H7 (cell line): ENCODE results near the gene SYNGR3. TPM values are rescaled to one million over a fixed set of nuclear protein-coding genes. Genes with fewer than 3 reads are reported as not detected.
"Not testable (repeated sequence)": the region's sequence is repeated elsewhere in the genome, so short reads cannot be mapped to it uniquely, and the experiment has no call there.

Experiments
- DNase-seq: peaks from one replicate; pipeline ENCODE4 v3.0.0; 2012
- H3K27me3 ChIP-seq: 2 replicates; pipeline ENCODE4 v1.6.0; 2011; ENCODE audit warnings: mild to moderate bottlenecking, low read length; ENCODE audit not compliant: control insufficient read depth, insufficient read depth
- H3K36me3 ChIP-seq: replicated peaks from 2 replicates; pipeline ENCODE4 v1.5.1; 2011; ENCODE audit warnings: low read length; ENCODE audit not compliant: control insufficient read depth, insufficient read depth
- H3K4me3 ChIP-seq: 2 replicates; pipeline ENCODE4 v1.5.1; 2011; ENCODE audit warnings: low read depth, mild to moderate bottlenecking, control low read depth, low read length, moderate library complexity; ENCODE audit not compliant: insufficient read depth
- total RNA-seq: library from RNA; depleted of rRNA; stranded (reverse); fragments of >200 nt; shearing (Covaris generic); gene quantifications from 2 replicates; pipeline ENCODE4 v1.2.3, GENCODE V29; 2014

Gene SYNGR3
- total RNA-seq, 1 experiment from 2014 or later = 38.6 TPM

- DNase-seq = no peak
- H3K4me3 ChIP-seq = no peak overlapping the region
- H3K27me3 ChIP-seq = no peaks in the 10 kb centered on the region
- H3K36me3 ChIP-seq = peaks cover 17% of the 10 kb centered on the region
Observed at GRCh38 chr16:2003231-2003826, 13.6 kb downstream of the SYNGR3 start.

DNA sequence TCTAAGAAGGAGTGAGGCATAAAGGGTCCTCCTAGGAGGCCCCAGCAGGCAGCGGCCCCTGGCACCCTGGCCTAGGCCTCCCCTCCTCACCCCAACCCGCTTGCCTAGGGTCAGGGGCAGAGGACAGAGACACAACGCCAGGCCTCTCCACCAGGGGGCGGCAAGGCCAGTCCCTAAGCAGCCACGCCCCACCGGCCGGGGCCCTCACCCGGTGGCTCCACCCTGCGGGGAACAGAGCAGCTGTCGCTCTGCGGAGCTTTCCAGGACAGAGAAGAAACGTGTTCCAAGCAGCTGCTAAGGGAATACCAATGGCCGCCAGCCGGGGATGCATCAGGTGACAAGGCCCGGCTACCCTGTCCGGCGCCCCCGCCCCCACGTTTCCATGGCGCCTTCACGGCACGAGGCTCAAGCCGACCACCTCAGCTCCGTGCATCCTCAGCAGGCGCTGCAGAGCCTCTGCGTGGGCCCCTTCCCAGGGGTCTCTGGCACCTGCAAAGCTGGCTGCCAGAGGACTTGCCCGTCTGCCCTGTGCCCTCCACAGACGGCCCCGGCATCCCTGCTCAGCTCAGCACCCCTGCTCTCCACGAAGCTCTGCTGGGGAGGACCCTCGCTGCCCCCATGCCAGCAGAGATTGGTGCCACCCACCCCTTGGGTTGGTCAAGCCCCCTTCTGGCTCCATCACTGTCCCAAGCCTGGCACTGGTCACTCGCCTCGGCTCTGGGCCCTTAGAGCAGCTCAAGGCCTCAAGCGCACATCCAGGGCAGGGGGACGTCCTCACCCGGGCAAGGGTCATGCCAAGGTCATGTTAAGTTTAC is 14.3 kb downstream of the SYNGR3 start:
- Histone ChIP-seq H3K36me3 (peaks cover 15% of the 10 kb centered on the region), H3K4me3 (no peak overlapping the region), H3K27me3 (no peaks in the 10 kb centered on the region)
- DNase-seq = peak; percentile 99

DNA sequence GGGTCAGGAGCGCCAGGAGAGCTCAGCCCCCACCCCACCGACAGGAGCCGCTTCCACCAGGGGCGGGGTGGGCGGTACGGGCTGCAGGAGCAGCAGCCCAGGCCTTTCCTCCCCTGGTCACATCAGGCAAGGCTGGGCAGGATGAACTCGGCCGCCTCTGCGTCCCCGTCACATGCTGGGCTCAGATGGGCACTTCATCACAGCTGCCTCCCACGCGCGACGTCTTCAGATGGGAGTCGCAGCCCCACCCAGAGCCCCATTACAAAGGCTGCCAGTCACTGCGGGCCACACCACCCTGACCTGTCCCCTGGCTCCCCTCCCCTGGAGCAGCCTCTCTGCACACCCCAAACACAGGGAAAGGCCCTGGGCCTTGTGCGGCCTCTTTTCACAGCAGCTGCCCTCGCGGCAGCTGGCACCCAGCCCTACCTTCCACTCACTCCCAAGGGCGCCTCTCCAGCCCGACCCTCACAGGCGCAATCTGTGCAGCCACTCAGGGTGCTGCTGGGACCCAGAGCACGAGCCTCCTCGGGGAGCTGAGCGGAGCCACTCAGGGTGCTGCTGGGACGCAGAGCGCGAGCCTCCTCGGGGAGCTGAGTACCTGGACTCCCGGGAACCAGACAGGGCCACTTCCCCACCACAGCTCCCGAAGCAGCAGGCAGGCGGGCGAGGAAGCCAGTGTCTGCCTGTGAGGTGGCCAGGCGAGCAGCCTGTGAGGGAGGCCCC is 15.2 kb downstream of the SYNGR3 start:
- Histone ChIP-seq H3K27me3 (no peaks in the 10 kb centered on the region), H3K36me3 (peaks cover 15% of the 10 kb centered on the region), H3K4me3 (no peak overlapping the region)
- no peak for DNase-seq

GRCh38 chr16:2005646-2006045 is 15.9 kb downstream of the SYNGR3 start:
- DNase-seq = peak; percentile 79

DNA sequence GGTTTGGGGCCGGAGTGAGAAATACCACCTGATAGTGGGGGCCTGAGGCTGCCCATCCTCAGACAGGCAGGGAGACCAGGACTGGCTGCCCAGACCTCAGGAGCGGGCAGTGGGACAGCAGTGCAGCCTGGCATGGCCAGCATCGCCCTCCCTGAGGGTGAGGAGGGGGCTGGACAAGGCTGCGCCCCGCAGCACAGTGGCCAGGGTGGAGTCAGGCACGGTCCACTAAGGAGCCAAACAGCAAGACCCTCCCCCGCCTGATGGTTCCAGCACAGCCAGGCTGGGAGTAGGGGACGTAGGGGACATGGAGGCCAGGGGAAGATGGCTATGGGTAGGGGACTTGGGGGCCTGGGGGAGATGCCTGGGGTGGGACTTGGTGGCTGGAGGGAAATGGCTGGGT is 16.5 kb downstream of the SYNGR3 start:
- Histone ChIP-seq H3K27me3 (no peaks in the 10 kb centered on the region), H3K4me3 (no peak overlapping the region), H3K36me3 (peaks cover 10% of the 10 kb centered on the region)
- no peak for DNase-seq

More at GRCh38 chr16:2005646-2006045, 15.9 kb downstream of the SYNGR3 start:
- H3K27me3 ChIP-seq = no peaks in the 10 kb centered on the region
- H3K36me3 ChIP-seq = peaks cover 13% of the 10 kb centered on the region
- H3K4me3 ChIP-seq = no peak overlapping the region

DNA sequence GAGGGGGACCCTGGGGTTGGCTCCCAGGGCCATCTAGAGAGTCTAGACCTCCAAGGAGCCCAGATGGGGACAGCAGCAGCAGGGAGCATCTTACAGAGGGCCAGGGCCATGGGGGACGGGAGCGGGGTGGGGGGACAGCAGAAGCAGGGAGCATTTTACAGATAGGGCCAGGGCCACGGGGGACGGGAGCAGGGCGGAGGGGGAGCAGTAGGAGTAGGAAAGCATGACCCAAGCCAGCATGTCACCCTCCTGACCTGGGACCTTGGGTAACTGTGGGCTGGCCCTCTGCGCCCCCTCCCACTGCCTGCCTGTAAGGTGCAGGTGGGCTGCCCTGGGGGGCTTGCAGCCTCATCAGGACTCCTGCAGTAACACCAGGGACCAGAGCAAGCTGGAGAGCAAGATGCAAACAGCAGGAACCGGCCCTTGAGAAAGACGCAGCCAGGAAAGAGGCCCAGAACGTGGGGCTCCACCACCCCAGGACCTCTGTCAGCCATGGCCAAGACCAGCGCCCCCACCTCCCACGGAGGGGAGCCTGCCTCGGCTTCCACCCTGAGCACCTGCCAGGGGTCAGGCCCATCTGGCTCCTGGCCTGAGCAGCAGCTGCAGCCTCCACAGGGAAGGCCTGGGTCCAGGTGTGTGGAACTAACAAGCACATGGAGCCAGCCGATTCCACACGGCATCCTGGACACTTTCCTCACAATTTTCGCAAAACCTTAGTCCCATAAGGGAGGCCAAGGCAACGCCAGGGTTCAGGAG is 17.5 kb downstream of the SYNGR3 start:
- Histone ChIP-seq H3K4me3 (no peak overlapping the region), H3K36me3 (peaks cover 4% of the 10 kb centered on the region), H3K27me3 (no peaks in the 10 kb centered on the region)
- no peak for DNase-seq

GRCh38 chr16:2008009-2008526 is 18.3 kb downstream of the SYNGR3 start:
- peaks cover 4% of the 10 kb centered on the region for H3K36me3 ChIP-seq
- H3K4me3 ChIP-seq = no peak overlapping the region
- no peaks in the 10 kb centered on the region for H3K27me3 ChIP-seq
- no peak for DNase-seq

DNA sequence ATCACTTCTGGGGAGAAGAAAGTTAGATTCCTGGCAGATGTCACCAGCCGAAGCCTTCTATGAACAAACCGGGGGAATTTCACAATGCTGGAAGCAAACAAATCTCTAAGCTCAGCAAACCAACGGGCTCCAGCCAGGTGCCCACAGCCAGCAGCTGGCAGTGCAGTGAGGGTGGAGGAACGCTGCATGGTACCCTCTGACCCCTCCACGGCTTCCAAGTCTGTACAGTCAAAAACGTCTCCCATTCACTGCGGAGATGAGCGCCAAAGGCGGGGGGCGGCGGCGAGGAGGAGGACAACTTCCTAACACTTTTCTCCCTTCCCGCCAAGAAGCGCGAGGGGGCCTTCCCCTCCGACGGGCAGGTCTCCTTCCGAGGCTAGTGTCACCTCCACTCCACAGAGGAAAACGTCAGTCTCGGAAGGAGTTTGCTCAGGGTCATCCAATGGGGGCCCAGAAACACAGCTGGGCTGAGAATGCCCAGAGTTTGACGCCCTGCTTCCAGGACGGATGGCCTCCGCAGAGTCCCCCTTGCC is 18.9 kb downstream of the SYNGR3 start:
- Histone ChIP-seq H3K36me3 (0 out of 2 replicates have a peak, but pooled peaks cover 1% of the 10 kb centered on the region), H3K27me3 (no peaks in the 10 kb centered on the region), H3K4me3 (peak overlapping the region; percentile 76)
- peak; percentile 82 for DNase-seq

DNA sequence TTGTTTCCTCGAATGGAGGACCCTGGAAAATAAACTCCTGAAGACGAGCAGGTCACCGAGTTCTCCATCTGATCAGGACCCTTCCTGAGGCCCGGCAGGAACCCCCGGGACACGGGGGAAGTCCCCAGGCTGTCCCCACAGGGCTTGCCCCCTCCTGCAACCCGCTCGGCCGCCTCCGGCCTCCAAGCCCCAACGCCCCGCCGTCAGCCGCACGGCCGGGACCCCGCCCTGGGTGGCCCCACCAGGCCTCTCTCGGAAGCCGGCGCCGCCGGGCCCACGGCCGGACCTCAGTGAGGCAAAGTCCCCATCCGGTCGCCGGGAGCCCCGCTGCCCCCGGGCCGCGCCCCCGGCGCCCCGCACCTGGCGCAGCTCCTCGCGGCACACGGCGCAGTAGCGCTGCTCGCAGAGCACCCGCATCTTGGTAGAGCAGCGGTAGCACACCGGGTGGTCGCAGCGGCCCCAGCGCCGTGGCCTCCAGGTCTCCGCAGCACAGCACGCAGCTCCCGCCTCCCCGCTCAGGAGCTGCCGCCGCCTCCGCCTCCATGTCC is 19.5 kb downstream of the SYNGR3 start:
- Histone ChIP-seq H3K36me3 (0 out of 2 replicates have a peak, but pooled peaks cover 1% of the 10 kb centered on the region), H3K27me3 (no peaks in the 10 kb centered on the region), H3K4me3 (peak overlapping the region; percentile 76)
- DNase-seq = no peak

- DNase-seq = peak; percentile 99
- H3K4me3 ChIP-seq = peak within 1 kb of the TSS; percentile 76
- H3K36me3 ChIP-seq = 0 out of 2 replicates have a peak, but pooled peaks cover 1% of the 10 kb centered on the region
- H3K27me3 ChIP-seq = no peaks in the 10 kb centered on the region
Observed at GRCh38 chr16:2009791-2010510, 20.2 kb downstream of the SYNGR3 start, which contains the start of gene ZNF598. Gene ZNF598, minus strand, starts transcription at chr16:2009821.

- not testable (repeated sequence) for H3K36me3 ChIP-seq, H3K27me3 ChIP-seq, H3K4me3 ChIP-seq, DNase-seq
Observed at GRCh38 chr16:2011726-2012125, 22.0 kb downstream of the SYNGR3 start.

GRCh38 chr16:2013527-2013926 is 23.8 kb downstream of the SYNGR3 start:
- Histone ChIP-seq H3K36me3 (no peaks in the 10 kb centered on the region), H3K27me3 (peaks cover 1% of the 10 kb centered on the region; the same call in 1 of the 2 replicates)
- no peak for DNase-seq

More at GRCh38 chr16:2013527-2013926, 23.8 kb downstream of the SYNGR3 start:
- H3K4me3 ChIP-seq = no peak overlapping the region
